K562 (cell line): ENCODE results near the gene PTGIR. TPM values are rescaled to one million over a fixed set of nuclear protein-coding genes. Genes with fewer than 3 reads are reported as not detected.
A peak's percentile ranks its signal among the peaks of the same experiment; 100 is the strongest.

Experiments
- CBX8 ChIP-seq: fragments of 200-600 bp; sonication (generic); IDR thresholded peaks from 2 replicates; pipeline ENCODE4 v1.6.1; 2012; ENCODE audit warnings: borderline replicate concordance, mixed run types, low read depth, mild to moderate bottlenecking, moderate library complexity, mixed read lengths, low read length, control low read depth, inconsistent platforms; ENCODE audit not compliant: poor library complexity, severe bottlenecking; ENCODE audit errors: extremely low read depth
- CTBP1 ChIP-seq: fragments of 450-650 bp; IDR thresholded peaks from 2 replicates; pipeline ENCODE4 v1.6.1; 2016; ENCODE audit warnings: borderline replicate concordance
- FOXJ3 ChIP-seq: sonication (generic); formaldehyde crosslinking; IDR thresholded peaks from 2 replicates; pipeline ENCODE4 v1.4.0; 2020; ENCODE audit warnings: mild to moderate bottlenecking, missing genetic modification reagents
- FOXK2 ChIP-seq, 2 experiments: fragments of 450-650 bp; IDR thresholded peaks in 1 of 2; conservative IDR thresholded peaks in 1 of 2; 2 replicates each; pipeline ENCODE4 v1.6.1; 2016; ENCODE audit warnings: low read depth in 2 of 2, mild to moderate bottlenecking in 1 of 2
- GATA2 ChIP-seq: sonication (generic); formaldehyde crosslinking; IDR thresholded peaks from 2 replicates; pipeline ENCODE4 v1.4.0; 2020; ENCODE audit warnings: mild to moderate bottlenecking, missing genetic modification reagents
- HOXB6 ChIP-seq: fragments of 250-450 bp; sonication (Bioruptor Pico); IDR thresholded peaks from 2 replicates; pipeline ENCODE4 v1.5.1; 2022; ENCODE audit warnings: mild to moderate bottlenecking, borderline replicate concordance
- KLF10 ChIP-seq: fragments of 250-450 bp; sonication (Bioruptor Pico); IDR thresholded peaks from 2 replicates; pipeline ENCODE4 v1.6.1; 2021; ENCODE audit warnings: matching md5 sums
- L3MBTL2 ChIP-seq: fragments of 450-650 bp; IDR thresholded peaks from 2 replicates; pipeline ENCODE4 v1.6.1; 2016; ENCODE audit warnings: mild to moderate bottlenecking, moderate library complexity
- LCOR ChIP-seq: sonication (generic); formaldehyde crosslinking; IDR thresholded peaks from 2 replicates; pipeline ENCODE4 v1.8.0; 2022; ENCODE audit warnings: mild to moderate bottlenecking, missing genetic modification reagents
- MTA1 ChIP-seq: fragments of 450-650 bp; IDR thresholded peaks from 2 replicates; pipeline ENCODE4 v1.6.1; 2017; ENCODE audit warnings: borderline replicate concordance
- RBFOX2 ChIP-seq: fragments of 200-400 bp; formaldehyde crosslinking; IDR thresholded peaks from 2 replicates; pipeline ENCODE4 v1.6.1; 2017; ENCODE audit warnings: low read depth, mild to moderate bottlenecking, low read length, moderate library complexity
- RBM34 ChIP-seq: fragments of 200-400 bp; formaldehyde crosslinking; IDR thresholded peaks from 2 replicates; pipeline ENCODE4 v1.6.1; 2018; ENCODE audit warnings: low read length, borderline replicate concordance; ENCODE audit not compliant: insufficient read depth
- SIRT6 ChIP-seq: IDR thresholded peaks from one replicate; pipeline ENCODE4 v1.6.1; 2012; ENCODE audit warnings: low read depth, mild to moderate bottlenecking, control low read depth, inconsistent platforms, low read length, moderate library complexity
- TAF7 ChIP-seq: fragments of 450-650 bp; IDR thresholded peaks from 2 replicates; pipeline ENCODE4 v1.6.1; 2016; ENCODE audit warnings: missing genetic modification characterization, missing compliant biosample characterization
- TCF7L2 ChIP-seq: fragments of 150-350 bp; IDR thresholded peaks from 2 replicates; pipeline ENCODE4 v1.6.1; 2016; ENCODE audit warnings: low read depth, mild to moderate bottlenecking, low read length, moderate library complexity
- ZNF431 ChIP-seq: sonication (generic); formaldehyde crosslinking; IDR thresholded peaks from 2 replicates; pipeline ENCODE4 v1.8.0; 2022; ENCODE audit warnings: mild to moderate bottlenecking, missing genetic modification reagents
- ZNF449 ChIP-seq: fragments of 250-450 bp; sonication (Bioruptor Pico); IDR thresholded peaks from 2 replicates; pipeline ENCODE4 v1.8.0; 2022; ENCODE audit warnings: moderate library complexity, mild to moderate bottlenecking, inconsistent platforms
- ZNF592 ChIP-seq: fragments of 450-650 bp; IDR thresholded peaks from 2 replicates; pipeline ENCODE4 v1.6.1; 2017; ENCODE audit warnings: antibody characterized with exemption, mild to moderate bottlenecking
- polyA plus RNA-seq, 8 experiments: library from polyadenylated mRNA; depleted of rRNA in 4 of 8; stranded (reverse) in 5 of 8; unstranded in 3 of 8; fragments of >200 nt; fragmentation: Nextera tagmentation in 2 of 8; fragmentation: Illumina TruSeq in 1 of 8; extraction: Ambion mirVana in 2 of 8; extraction: Trizol in 1 of 8; gene quantifications; 2 replicates each; pipeline versions ENCODE4 v1.2.1 to v1.2.3, GENCODE V29; 2011 to 2014; ENCODE audit warnings: inconsistent platforms in 1 of 8, missing spikeins in 1 of 8
- total RNA-seq, 7 experiments: library from RNA; depleted of rRNA in 6 of 7; stranded (reverse); fragments of >200 nt in 6 of 7; fragmentation: Illumina TruSeq in 2 of 7; extraction: Trizol in 2 of 7; gene quantifications; 2 replicates each; pipeline versions ENCODE4 v1.2.1 to v1.2.3, GENCODE V29; 2011 to 2021; ENCODE audit warnings: low replicate concordance in 1 of 7
- TF ChIP-seq, protein P1 (sequence below): fragments of 250-450 bp; sonication (Bioruptor Pico); IDR thresholded peaks from 2 replicates; pipeline ENCODE4 v1.5.0; 2021; ENCODE audit warnings: mild to moderate bottlenecking, borderline replicate concordance

The PTGIR gene
- total and polyA plus RNA-seq, 9 of the 15 experiments (the other 6 are each of a cell fraction or from before 2014, with no cell fraction given): 0.11 to 3.4 (median 1.1) TPM; not detected in 1

- no peak for TF ChIP-seq CBX8
- peak; percentile 13; the same call in 1 of the 2 replicates for TF ChIP-seq L3MBTL2
- no peak for TF ChIP-seq FOXK2 (conservative IDR thresholded peaks at IDR 0.05 in 1 of 2, IDR thresholded peaks at IDR 0.05 in 1 of 2; ENCODE audit: low read depth in 2 of 2)
- TF ChIP-seq TCF7L2: no peak
- no peak for TF ChIP-seq ZNF592
- no peak for TF ChIP-seq FOXJ3
- no peak for TF ChIP-seq RBFOX2
- TF ChIP-seq HOXB6: no peak
- no peak for TF ChIP-seq GATA2 (CRISPR knock-in tag)
- TF ChIP-seq TAF7: no peak
- TF ChIP-seq, protein P1, sequence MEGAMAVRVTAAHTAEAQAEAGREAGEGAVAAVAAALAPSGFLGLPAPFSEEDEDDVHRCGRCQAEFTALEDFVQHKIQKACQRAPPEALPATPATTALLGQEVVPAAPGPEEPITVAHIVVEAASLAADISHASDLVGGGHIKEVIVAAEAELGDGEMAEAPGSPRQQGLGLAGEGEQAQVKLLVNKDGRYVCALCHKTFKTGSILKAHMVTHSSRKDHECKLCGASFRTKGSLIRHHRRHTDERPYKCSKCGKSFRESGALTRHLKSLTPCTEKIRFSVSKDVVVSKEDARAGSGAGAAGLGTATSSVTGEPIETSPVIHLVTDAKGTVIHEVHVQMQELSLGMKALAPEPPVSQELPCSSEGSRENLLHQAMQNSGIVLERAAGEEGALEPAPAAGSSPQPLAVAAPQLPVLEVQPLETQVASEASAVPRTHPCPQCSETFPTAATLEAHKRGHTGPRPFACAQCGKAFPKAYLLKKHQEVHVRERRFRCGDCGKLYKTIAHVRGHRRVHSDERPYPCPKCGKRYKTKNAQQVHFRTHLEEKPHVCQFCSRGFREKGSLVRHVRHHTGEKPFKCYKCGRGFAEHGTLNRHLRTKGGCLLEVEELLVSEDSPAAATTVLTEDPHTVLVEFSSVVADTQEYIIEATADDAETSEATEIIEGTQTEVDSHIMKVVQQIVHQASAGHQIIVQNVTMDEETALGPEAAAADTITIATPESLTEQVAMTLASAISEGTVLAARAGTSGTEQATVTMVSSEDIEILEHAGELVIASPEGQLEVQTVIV (CRISPR knock-in tag): no peak
- no peak for TF ChIP-seq ZNF431 (CRISPR knock-in tag)
- no peak for TF ChIP-seq RBM34
- no peak for TF ChIP-seq MTA1
- TF ChIP-seq ZNF449 (CRISPR knock-in tag): no peak
- TF ChIP-seq KLF10 (CRISPR knock-in tag): no peak
- peak; percentile 65; the same call in 1 of the 2 replicates for TF ChIP-seq LCOR (CRISPR knock-in tag)
- TF ChIP-seq CTBP1: peak; percentile 24; the same call in 1 of the 2 replicates
- TF ChIP-seq SIRT6: no peak
Observed at GRCh38 chr19:46616631-46617322, 8.1 kb downstream of the PTGIR start (continued).
